Endothelial cell (in vitro differentiated cells): Measurements from ENCODE around the gene CCDC43. TPM values are rescaled to one million over a fixed set of nuclear protein-coding genes. Genes with fewer than 3 reads are reported as not detected.

Source experiments
- DNase-seq: peaks from one replicate; pipeline ENCODE4 v3.0.0; 2021; ENCODE audit warnings: low spot score
- H3K27ac Mint-ChIP-seq: one replicate; pipeline ENCODE4 v1.8.0; 2021; ENCODE audit warnings: mixed read lengths, inconsistent platforms; ENCODE audit not compliant: unreplicated experiment
- H3K27me3 Mint-ChIP-seq: one replicate; pipeline ENCODE4 v1.8.0; 2021; ENCODE audit warnings: mild to moderate bottlenecking, moderate library complexity, mixed read lengths, inconsistent platforms; ENCODE audit not compliant: unreplicated experiment
- H3K36me3 Mint-ChIP-seq: one replicate; pipeline ENCODE4 v1.8.0; 2021; ENCODE audit warnings: mild to moderate bottlenecking, low read depth, mixed read lengths, inconsistent platforms; ENCODE audit not compliant: unreplicated experiment
- H3K4me1 Mint-ChIP-seq: one replicate; pipeline ENCODE4 v1.8.0; 2021; ENCODE audit warnings: mild to moderate bottlenecking, mixed read lengths, inconsistent platforms; ENCODE audit not compliant: unreplicated experiment
- H3K4me3 Mint-ChIP-seq: one replicate; pipeline ENCODE4 v1.8.0; 2021; ENCODE audit warnings: mild to moderate bottlenecking, mixed read lengths, inconsistent platforms; ENCODE audit not compliant: unreplicated experiment
- H3K9me3 Mint-ChIP-seq: one replicate; pipeline ENCODE4 v1.8.0; 2021; ENCODE audit warnings: mixed read lengths, inconsistent platforms; ENCODE audit not compliant: unreplicated experiment
- CTCF ChIP-seq: fragments of 200-600 bp; sonication (generic); IDR thresholded peaks from one replicate; pipeline ENCODE4 v1.5.0; 2021; ENCODE audit warnings: antibody characterized with exemption; ENCODE audit not compliant: unreplicated experiment
- total RNA-seq: library from RNA; stranded (reverse); fragmentation: NEBNext Ultra II Directional; extraction: Animal tissue kit (Norgen Biotek cat#: 25700); gene quantifications from one replicate; pipeline ENCODE4 v1.2.1, GENCODE V29; 2021; ENCODE audit not compliant: unreplicated experiment

CCDC43 gene
- total RNA-seq, 1 donor from 2014 or later, result 26.1 TPM

GRCh38 chr17:44666006-44666405, 23.6 kb downstream of the CCDC43 start:
- Mint-ChIP-seq H3K27me3 (no peaks in the 10 kb centered on the region), H3K9me3 (no peaks in the 10 kb centered on the region), H3K27ac (no peak overlapping the region), H3K4me1 (no peaks in the 10 kb centered on the region), H3K36me3 (no peaks in the 10 kb centered on the region), H3K4me3 (no peak overlapping the region)
- no peak for TF ChIP-seq CTCF
- no peak for DNase-seq

DNA sequence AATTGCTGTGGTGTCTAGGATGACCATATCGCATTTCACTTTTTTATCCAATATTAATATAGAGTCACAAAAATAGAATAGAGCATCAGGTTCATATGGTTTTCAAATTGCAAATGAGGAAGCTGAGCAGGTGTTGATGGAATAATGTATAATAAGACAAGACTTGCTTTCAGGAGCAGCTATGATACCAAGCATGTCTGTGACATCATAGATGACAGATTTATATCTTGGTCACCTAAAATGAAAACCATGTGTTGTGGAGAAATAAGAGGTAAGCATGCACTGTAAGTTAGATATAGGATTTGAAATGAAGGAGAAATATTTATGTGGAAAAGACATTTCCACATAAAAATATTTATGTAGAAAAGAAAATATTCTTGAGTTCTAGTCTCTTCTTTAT, 24.7 kb downstream of the CCDC43 start:
- no peak for TF ChIP-seq CTCF
- Mint-ChIP-seq H3K4me3 (no peak overlapping the region), H3K9me3 (no peaks in the 10 kb centered on the region), H3K27me3 (no peaks in the 10 kb centered on the region), H3K36me3 (no peaks in the 10 kb centered on the region), H3K4me1 (no peaks in the 10 kb centered on the region), H3K27ac (no peak overlapping the region)
- no peak for DNase-seq

DNA sequence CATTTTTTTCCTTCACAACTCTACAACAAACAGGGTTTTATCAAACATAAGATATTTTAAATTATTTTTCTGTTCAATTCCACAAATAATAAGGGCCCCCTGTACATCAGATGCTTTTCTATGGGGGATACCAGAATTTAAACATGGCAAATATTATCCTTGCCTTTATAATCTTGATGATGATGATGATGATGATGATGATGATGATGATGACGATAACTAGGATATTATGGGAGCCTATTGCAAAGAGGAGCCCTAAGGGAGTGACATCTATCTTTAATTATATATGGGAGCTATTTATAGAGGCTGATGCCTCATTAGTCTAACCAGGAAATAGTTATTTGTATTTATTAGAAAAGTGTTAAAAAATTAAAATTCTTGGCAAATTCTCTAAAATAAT, 26.5 kb downstream of the CCDC43 start:
- Mint-ChIP-seq H3K4me1 (no peaks in the 10 kb centered on the region), H3K36me3 (no peaks in the 10 kb centered on the region), H3K27ac (no peak overlapping the region), H3K9me3 (no peaks in the 10 kb centered on the region), H3K4me3 (no peak overlapping the region), H3K27me3 (no peaks in the 10 kb centered on the region)
- no peak for DNase-seq
- TF ChIP-seq CTCF, result no peak

DNA sequence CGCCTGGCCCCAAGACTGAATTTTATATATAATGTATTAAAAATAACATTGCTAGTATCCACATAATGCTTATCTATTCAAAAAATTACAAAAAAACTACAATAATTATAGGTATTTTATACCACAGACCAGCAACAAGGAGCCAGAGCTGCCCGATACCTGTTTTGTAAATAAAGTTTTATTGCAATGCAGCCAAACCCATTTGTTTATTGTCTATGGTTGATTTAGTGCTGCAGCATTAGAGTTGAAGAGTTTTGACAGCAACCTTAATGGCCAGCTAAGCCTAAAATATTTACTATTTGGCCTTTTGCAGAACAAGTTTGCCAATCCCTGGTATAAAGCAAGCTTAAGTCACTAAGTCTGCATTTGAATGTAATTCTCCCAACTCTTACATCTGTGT, 27.7 kb downstream of the CCDC43 start:
- no peak for TF ChIP-seq CTCF
- H3K27ac Mint-ChIP-seq, result no peak overlapping the region
- H3K27me3 Mint-ChIP-seq, result no peaks in the 10 kb centered on the region
- H3K4me1 Mint-ChIP-seq, result peaks cover 2% of the 10 kb centered on the region
- no peaks in the 10 kb centered on the region for H3K9me3 Mint-ChIP-seq
- H3K36me3 Mint-ChIP-seq, result no peaks in the 10 kb centered on the region
- no peak overlapping the region for H3K4me3 Mint-ChIP-seq
- no peak for DNase-seq

DNA sequence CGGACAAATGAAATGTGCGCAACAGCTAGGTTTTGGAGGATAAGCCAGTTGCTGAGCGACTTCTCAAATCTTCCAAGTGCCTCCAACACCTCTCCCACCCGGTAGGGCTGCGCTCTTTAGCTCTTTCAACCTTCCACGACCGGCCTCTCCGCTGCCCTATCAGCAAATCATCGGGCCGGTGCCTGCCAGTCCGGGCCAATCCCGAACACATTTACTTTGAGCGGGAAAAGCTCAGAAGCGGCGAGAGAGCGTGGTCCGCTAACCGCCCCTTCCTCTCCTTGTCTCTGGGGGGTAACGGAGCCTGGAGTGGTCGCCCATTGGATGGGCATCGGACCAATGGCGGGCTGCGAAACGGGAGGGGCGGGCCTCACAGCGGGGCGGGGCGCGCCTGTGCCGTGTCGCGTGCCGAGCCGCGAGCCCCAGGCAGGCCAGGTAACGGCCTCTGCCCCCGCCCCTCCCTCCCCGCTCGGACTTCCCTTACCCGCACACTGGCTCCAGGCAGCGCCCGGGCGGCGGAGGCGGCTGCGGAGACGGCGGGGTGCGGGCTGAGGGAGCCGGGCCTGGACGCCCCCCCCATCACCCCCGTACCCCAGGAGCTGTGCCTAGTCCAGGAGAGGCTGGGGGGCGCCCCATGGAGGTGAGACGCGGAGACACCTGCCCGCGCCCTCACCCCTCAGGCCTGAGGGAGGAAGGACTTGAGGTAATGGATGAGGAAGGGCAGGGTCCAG, 33.4 kb downstream of the CCDC43 start, which contains the start of gene MEIOC:
Gene MEIOC (plus strand): TSS at position 486 of the 728 bp plus-strand sequence. CDS start 146 bp downstream, at position 632.
- peak within 1 kb of the TSS; percentile 77 for H3K4me3 Mint-ChIP-seq
- H3K27ac Mint-ChIP-seq, result no peak within 1 kb of the TSS
- peaks cover 5% of the 10 kb centered on the region for H3K27me3 Mint-ChIP-seq
- TF ChIP-seq CTCF, result no peak
- peaks cover 4% of the 10 kb centered on the region for H3K36me3 Mint-ChIP-seq
- DNase-seq, result peak; percentile 24
- peaks cover 2% of the 10 kb centered on the region for H3K4me1 Mint-ChIP-seq
- no peaks in the 10 kb centered on the region for H3K9me3 Mint-ChIP-seq
